Glutamatergic neuron (in vitro differentiated cells): Measurements from ENCODE around the gene POLR3F. TPM values are rescaled to one million over a fixed set of nuclear protein-coding genes. Genes with fewer than 3 reads are reported as not detected.

Experiments
- DNase-seq: peaks from one replicate; pipeline ENCODE4 v3.0.0; 2022
- H3K27ac Mint-ChIP-seq: one replicate; pipeline ENCODE4 v1.8.0; 2020; ENCODE audit warnings: mild to moderate bottlenecking, mixed read lengths, inconsistent platforms; ENCODE audit not compliant: unreplicated experiment
- H3K27me3 Mint-ChIP-seq: one replicate; pipeline ENCODE4 v1.8.0; 2020; ENCODE audit warnings: mild to moderate bottlenecking, moderate library complexity, mixed read lengths, inconsistent platforms; ENCODE audit not compliant: unreplicated experiment
- H3K36me3 Mint-ChIP-seq: one replicate; pipeline ENCODE4 v1.8.0; 2020; ENCODE audit warnings: mild to moderate bottlenecking, mixed read lengths, inconsistent platforms; ENCODE audit not compliant: unreplicated experiment
- H3K4me1 Mint-ChIP-seq: one replicate; pipeline ENCODE4 v1.8.0; 2020; ENCODE audit warnings: mild to moderate bottlenecking, low read depth, mixed read lengths, inconsistent platforms; ENCODE audit not compliant: unreplicated experiment
- H3K4me3 Mint-ChIP-seq: one replicate; pipeline ENCODE4 v1.8.0; 2020; ENCODE audit warnings: mild to moderate bottlenecking, mixed read lengths, inconsistent platforms; ENCODE audit not compliant: unreplicated experiment
- H3K9me3 Mint-ChIP-seq: one replicate; pipeline ENCODE4 v1.8.0; 2020; ENCODE audit warnings: mild to moderate bottlenecking, moderate library complexity, mixed read lengths, inconsistent platforms; ENCODE audit not compliant: unreplicated experiment
- CTCF ChIP-seq: fragments of 200-600 bp; sonication (generic); IDR thresholded peaks from one replicate; pipeline ENCODE4 v1.5.0; 2021; ENCODE audit not compliant: partially characterized antibody, unreplicated experiment
- total RNA-seq: library from RNA; stranded (reverse); fragmentation: NEBNext Ultra II Directional; extraction: Animal tissue kit (Norgen Biotek cat#: 25700); gene quantifications from one replicate; pipeline ENCODE4 v1.2.1, GENCODE V29; 2021; ENCODE audit not compliant: unreplicated experiment

POLR3F gene
- total RNA-seq, 1 donor from 2014 or later: 20.8 TPM

- DNase-seq: no peak
- no peak overlapping the region for H3K27ac Mint-ChIP-seq
- H3K9me3 Mint-ChIP-seq: no peaks in the 10 kb centered on the region
- H3K4me3 Mint-ChIP-seq: no peak overlapping the region
- no peak for TF ChIP-seq CTCF
- no peaks in the 10 kb centered on the region for H3K36me3 Mint-ChIP-seq
- no peaks in the 10 kb centered on the region for H3K27me3 Mint-ChIP-seq
- no peaks in the 10 kb centered on the region for H3K4me1 Mint-ChIP-seq
Observed at GRCh38 chr20:18527339-18527738, 60.1 kb downstream of the POLR3F start.

GRCh38 chr20:18527836-18528235 is 60.6 kb downstream of the POLR3F start:
- Mint-ChIP-seq H3K4me1 (no peaks in the 10 kb centered on the region), H3K4me3 (no peak overlapping the region), H3K36me3 (no peaks in the 10 kb centered on the region), H3K27me3 (no peaks in the 10 kb centered on the region), H3K27ac (no peak overlapping the region), H3K9me3 (no peaks in the 10 kb centered on the region)
- TF ChIP-seq CTCF: no peak
- DNase-seq: no peak

- Mint-ChIP-seq H3K4me1 (no peaks in the 10 kb centered on the region), H3K27ac (no peak overlapping the region), H3K36me3 (no peaks in the 10 kb centered on the region), H3K4me3 (no peak overlapping the region), H3K27me3 (no peaks in the 10 kb centered on the region), H3K9me3 (no peaks in the 10 kb centered on the region)
- no peak for TF ChIP-seq CTCF
- no peak for DNase-seq
Observed at GRCh38 chr20:18529041-18529440, 61.9 kb downstream of the POLR3F start.

GRCh38 chr20:18532626-18533025 is 65.4 kb downstream of the POLR3F start:
- TF ChIP-seq CTCF: no peak
- Mint-ChIP-seq H3K9me3 (peaks cover 2% of the 10 kb centered on the region), H3K27me3 (peaks cover under 1% of the 10 kb centered on the region), H3K27ac (no peak overlapping the region), H3K4me1 (no peaks in the 10 kb centered on the region), H3K36me3 (no peaks in the 10 kb centered on the region), H3K4me3 (no peak overlapping the region)
- DNase-seq: no peak

GRCh38 chr20:18533491-18533890 is 66.3 kb downstream of the POLR3F start:
- no peak for DNase-seq
- Mint-ChIP-seq H3K27me3 (peaks cover 2% of the 10 kb centered on the region), H3K27ac (no peak overlapping the region), H3K4me1 (no peaks in the 10 kb centered on the region), H3K9me3 (peaks cover 2% of the 10 kb centered on the region), H3K36me3 (no peaks in the 10 kb centered on the region), H3K4me3 (no peak overlapping the region)
- no peak for TF ChIP-seq CTCF
